GM19397 (cell line): ENCODE measurements around the gene TMED6.
"Not testable (repeated sequence)": the region's sequence is repeated elsewhere in the genome, so short reads cannot be mapped to it uniquely, and the experiment has no call there.

Experiments used
- ATAC-seq: cut with Tn5 transposase; IDR thresholded peaks from one replicate; pipeline ENCODE4 v1.9.1; 2021; ENCODE audit warnings: mild to moderate bottlenecking, moderate library complexity; ENCODE audit not compliant: unreplicated experiment

The TMED6 gene

GRCh38 chr16:69306031-69306430 lies 45.6 kb downstream of the TMED6 start:
- ATAC-seq = no peak

GRCh38 chr16:69302301-69302700 lies 49.3 kb downstream of the TMED6 start:
- ATAC-seq = no peak

- no peak for ATAC-seq
Observed at GRCh38 chr16:69301861-69302260, 49.7 kb downstream of the TMED6 start.

- no peak for ATAC-seq
Observed at GRCh38 chr16:69301187-69301586, 50.4 kb downstream of the TMED6 start.

GRCh38 chr16:69298261-69298660 lies 53.3 kb downstream of the TMED6 start:
- no peak for ATAC-seq

GRCh38 chr16:69296771-69297170 lies 54.8 kb downstream of the TMED6 start:
- ATAC-seq = not testable (repeated sequence)

GRCh38 chr16:69294051-69294450 lies 57.5 kb downstream of the TMED6 start:
- ATAC-seq = no peak

GRCh38 chr16:69293401-69293800 lies 58.2 kb downstream of the TMED6 start:
- no peak for ATAC-seq
